SK-N-SH (cell line): Measurements from ENCODE around the gene SLC4A8. TPM values are rescaled to one million over a fixed set of nuclear protein-coding genes. Genes with fewer than 3 reads are reported as not detected.

ENCODE experiments used
- CTCF ChIA-PET: fragments of 300-600, 350-600 bp; formaldehyde crosslinking; extraction: SDS; loops from one replicate; lab custom pipeline; 2021; lab: Yijun Ruan, JAX
- POLR2A ChIA-PET: fragments of 350-600 bp; sonication (Branson Sonifier 250); formaldehyde crosslinking; extraction: SDS; loops from one replicate; lab custom pipeline; 2020; ENCODE audit warnings: antibody characterized with exemption, inconsistent platforms; lab: Yijun Ruan, JAX
- DNase-seq: peaks from one replicate; pipeline ENCODE4 v3.0.0; 2012
- H2AFZ ChIP-seq: fragments of 200-600 bp; sonication (generic); 2 replicates; pipeline ENCODE4 v1.8.1; 2016; ENCODE audit warnings: antibody characterized with exemption, mild to moderate bottlenecking, low read depth
- H3F3A ChIP-seq: fragments of 200-600 bp; sonication (generic); replicated peaks from 2 replicates; pipeline ENCODE3; 2016; ENCODE audit warnings: antibody characterized with exemption, mild to moderate bottlenecking; ENCODE audit not compliant: insufficient read depth
- H3K27ac ChIP-seq, 2 experiments: fragments of 200-500 bp in 1 of 2; fragments of 200-600 bp in 1 of 2; sonication (Bioruptor generic) in 1 of 2; sonication (generic), shearing (Covaris generic) in 1 of 2; 2 replicates each; pipeline versions ENCODE4 v1.5.1 to v1.6.1; 2014 to 2016; ENCODE audit warnings: low read depth in 2 of 2, inconsistent platforms in 1 of 2, low read length in 1 of 2, mild to moderate bottlenecking in 1 of 2, mixed read lengths in 1 of 2
- H3K27me3 ChIP-seq: fragments of 200-600 bp; sonication (generic), shearing (Covaris generic); 2 replicates; pipeline ENCODE4 v1.6.1; 2016; ENCODE audit warnings: mixed run types; ENCODE audit not compliant: insufficient read depth
- H3K36me3 ChIP-seq, 2 experiments: fragments of 200-500 bp in 1 of 2; fragments of 200-600 bp in 1 of 2; sonication (Bioruptor generic) in 1 of 2; sonication (generic) in 1 of 2; replicated peaks in 1 of 2; 2 replicates each; pipeline versions ENCODE3 to v1.5.1; 2014 to 2016; ENCODE audit warnings: low read length in 1 of 2, mild to moderate bottlenecking in 1 of 2; ENCODE audit not compliant: insufficient read depth in 2 of 2, control insufficient read depth in 1 of 2
- H3K4me1 ChIP-seq, 2 experiments: fragments of 200-500 bp in 1 of 2; fragments of 200-600 bp in 1 of 2; sonication (Bioruptor generic) in 1 of 2; sonication (generic), shearing (Covaris generic) in 1 of 2; 2 replicates each; pipeline versions ENCODE4 v1.5.1 to v1.6.1; 2014 to 2016; ENCODE audit warnings: low read depth in 1 of 2, low read length in 1 of 2, mixed run types in 1 of 2; ENCODE audit not compliant: insufficient read depth in 2 of 2, control insufficient read depth in 1 of 2
- H3K4me2 ChIP-seq: fragments of 200-600 bp; sonication (generic), shearing (Covaris generic); 2 replicates; pipeline ENCODE4 v1.6.1; 2017; ENCODE audit warnings: mixed run types
- H3K4me3 ChIP-seq, 2 experiments: fragments of 200-500 bp in 1 of 2; fragments of 200-600 bp in 1 of 2; sonication (Bioruptor generic) in 1 of 2; sonication (generic), shearing (Covaris generic) in 1 of 2; 2 replicates each; pipeline versions ENCODE4 v1.5.1 to v1.8.1; 2014 to 2016; ENCODE audit warnings: low read depth in 2 of 2, inconsistent platforms in 1 of 2, low read length in 1 of 2, mild to moderate bottlenecking in 1 of 2, mixed read lengths in 1 of 2, moderate library complexity in 1 of 2
- H3K79me2 ChIP-seq: fragments of 200-600 bp; sonication (generic); 2 replicates; pipeline ENCODE4 v1.8.1; 2017; ENCODE audit warnings: mild to moderate bottlenecking; ENCODE audit not compliant: insufficient read depth
- H3K9ac ChIP-seq: fragments of 200-600 bp; sonication (generic); 2 replicates; pipeline ENCODE4 v1.6.1; 2017; ENCODE audit warnings: mixed run types
- H3K9me2 ChIP-seq: fragments of 200-600 bp; sonication (generic); 2 replicates; pipeline ENCODE4 v1.6.1; 2017; ENCODE audit warnings: mixed run types
- H3K9me3 ChIP-seq: fragments of 200-600 bp; sonication (generic); 2 replicates; pipeline ENCODE4 v1.6.1; 2017; ENCODE audit warnings: mixed run types, mild to moderate bottlenecking, moderate library complexity
- H4K20me1 ChIP-seq: fragments of 200-600 bp; sonication (generic); 2 replicates; pipeline ENCODE4 v1.6.1; 2017; ENCODE audit warnings: mild to moderate bottlenecking, mixed run types; ENCODE audit not compliant: insufficient read depth
- EP300 ChIP-seq, 2 experiments: IDR thresholded peaks; 2 replicates each; pipeline versions ENCODE4 v1.4.0 to v1.6.1; 2012; ENCODE audit warnings: borderline replicate concordance in 1 of 2, low read depth in 1 of 2, low read length in 1 of 2
- FOXJ3 ChIP-seq: sonication (generic); formaldehyde crosslinking; IDR thresholded peaks from 2 replicates; pipeline ENCODE4 v1.5.1; 2020; ENCODE audit warnings: mild to moderate bottlenecking, missing genetic modification reagents
- GABPA ChIP-seq: IDR thresholded peaks from 2 replicates; pipeline ENCODE4 v1.4.0; 2012; ENCODE audit warnings: low read depth, mild to moderate bottlenecking
- GATA2 ChIP-seq: sonication (generic); formaldehyde crosslinking; IDR thresholded peaks from 2 replicates; pipeline ENCODE4 v1.5.0; 2020; ENCODE audit warnings: mild to moderate bottlenecking, missing genetic modification reagents
- MEF2A ChIP-seq: IDR thresholded peaks from 2 replicates; pipeline ENCODE4 v1.4.0; 2012; ENCODE audit warnings: low read depth, borderline replicate concordance
- NRF1 ChIP-seq: IDR thresholded peaks from 2 replicates; pipeline ENCODE4 v1.6.1; 2012; ENCODE audit warnings: low read depth, mild to moderate bottlenecking, low read length
- POLR2AphosphoS5 ChIP-seq: IDR thresholded peaks from 2 replicates; pipeline ENCODE4 v1.6.1; 2012; ENCODE audit warnings: low read depth, low read length
- TAF1 ChIP-seq: IDR thresholded peaks from 2 replicates; pipeline ENCODE4 v1.6.1; 2012; ENCODE audit warnings: low read depth, mild to moderate bottlenecking, low read length, moderate library complexity, borderline replicate concordance
- WGBS: methylation state at CpG from one replicate; pipeline ENCODE4 v1.1.6; 2017; ENCODE audit warnings: low lambda C conversion rate; 5-methylcytosine and 5-hydroxymethylcytosine counted together
- polyA plus RNA-seq, 3 experiments: library from polyadenylated mRNA; depleted of rRNA; stranded (reverse); fragments of >200 nt; gene quantifications; 2 replicates each; pipeline ENCODE4 v1.2.3, GENCODE V29; 2012

The SLC4A8 gene
- polyA plus RNA-seq, 1 of the 3 experiments (the other 2 are of a cell fraction): 5.2 TPM

DNA sequence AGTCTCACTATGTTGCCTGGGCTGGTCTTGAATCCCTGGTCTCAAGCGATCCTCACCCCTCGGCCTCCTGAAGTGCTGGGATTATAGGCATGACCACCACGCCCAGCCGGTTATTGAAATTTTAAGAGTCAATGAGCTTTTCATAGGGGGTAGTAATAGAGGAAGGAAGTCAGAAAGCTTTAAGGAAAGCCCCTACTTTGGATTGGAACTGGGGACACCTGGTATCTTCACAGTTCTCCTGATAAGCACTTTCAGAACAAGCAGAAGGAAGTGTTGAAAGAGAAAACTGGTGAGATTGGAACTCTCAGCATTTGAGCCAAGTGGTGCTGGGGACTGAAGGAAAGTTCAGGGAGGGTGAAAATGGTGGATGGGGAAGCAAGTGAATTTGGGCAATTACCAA is 5.1 kb downstream of the SLC4A8 start:
- WGBS: 98% methylated on average over 4 of the region's 4 CpGs
- Histone ChIP-seq H4K20me1 (no peaks in the 10 kb centered on the region), H3K9ac (no peak overlapping the region), H3F3A (no peaks in the 10 kb centered on the region), H3K36me3 (no peaks in the 10 kb centered on the region), H3K27me3 (no peaks in the 10 kb centered on the region), H3K4me1 (peaks cover 0 to 24% of the 10 kb centered on the region in 2 experiments; a peak in 2 of 4 replicates), H3K9me2 (no peaks in the 10 kb centered on the region), H3K4me3 (no peak overlapping the region), H3K9me3 (no peaks in the 10 kb centered on the region), H2AFZ (no peak overlapping the region), H3K79me2 (peaks cover 6% of the 10 kb centered on the region; the same call in 1 of the 2 replicates), H3K27ac (no peak overlapping the region), H3K4me2 (no peak overlapping the region)
- ChIA-PET CTCF (interaction anchor here (0.8 to 16.5 kb wide), 5 partner anchors 8 to 445 kb away, joined by 3 to 418 read pairs (median 3); no protein-coding TSS in a partner anchor), POLR2A (no interaction called here)
- DNase-seq: no peak
- TF ChIP-seq GABPA (no peak), POLR2AphosphoS5 (no peak), GATA2 (CRISPR knock-in tag) (no peak)

GRCh38 chr12:51430196-51430895 is 5.7 kb downstream of the SLC4A8 start:
- 65% methylated on average over 4 of the region's 4 CpGs for WGBS
- CTCF ChIA-PET: interaction anchor here (0.8 to 16.5 kb wide), 5 partner anchors 9 to 445 kb away, joined by 3 to 418 read pairs (median 3); no protein-coding TSS in a partner anchor

GRCh38 chr12:51432921-51433320 is 8.3 kb downstream of the SLC4A8 start:
- no peaks in the 10 kb centered on the region; the same call in 1 of the 2 replicates for H3K79me2 ChIP-seq
- no peaks in the 10 kb centered on the region for H4K20me1 ChIP-seq
- peaks cover 0 to 5% of the 10 kb centered on the region in 2 experiments; a peak in 1 of 4 replicates for H3K4me1 ChIP-seq
- TF ChIP-seq TAF1: no peak
- TF ChIP-seq MEF2A: no peak
- TF ChIP-seq NRF1: no peak
- H3K9me3 ChIP-seq: no peaks in the 10 kb centered on the region
- no peak overlapping the region for H3K4me2 ChIP-seq
- no peak overlapping the region for H3K9ac ChIP-seq
- WGBS: 85% methylated on average over 2 of the region's 2 CpGs
- H3F3A ChIP-seq: no peaks in the 10 kb centered on the region
- no peak for DNase-seq
- CTCF ChIA-PET: interaction anchor here (1.5 to 1.6 kb wide), 2 partner anchors 12 to 99 kb away, joined by 3 to 4 read pairs; no protein-coding TSS in a partner anchor
- no peaks in the 10 kb centered on the region for H3K9me2 ChIP-seq
- POLR2A ChIA-PET: no interaction called here
- H3K27me3 ChIP-seq: no peaks in the 10 kb centered on the region
- H3K4me3 ChIP-seq: no peak overlapping the region
- no peak overlapping the region for H3K27ac ChIP-seq
- no peaks in the 10 kb centered on the region for H3K36me3 ChIP-seq
- H2AFZ ChIP-seq: no peak overlapping the region

More at GRCh38 chr12:51430196-51430895, 5.7 kb downstream of the SLC4A8 start:
- H3K27ac ChIP-seq: no peak overlapping the region
- no peaks in the 10 kb centered on the region for H3K36me3 ChIP-seq
- H3K27me3 ChIP-seq: no peaks in the 10 kb centered on the region
- no peaks in the 10 kb centered on the region for H3K9me3 ChIP-seq
- DNase-seq: no peak
- TF ChIP-seq EP300 (IDR thresholded peaks at IDR 0.05; ENCODE audit: borderline replicate concordance in 1 of 2, low read depth in 1 of 2, low read length in 1 of 2) (no peak), FOXJ3 (CRISPR knock-in tag) (no peak)
- no peaks in the 10 kb centered on the region for H3K9me2 ChIP-seq
- no peak overlapping the region for H3K9ac ChIP-seq
- H3F3A ChIP-seq: no peaks in the 10 kb centered on the region
- H3K4me1 ChIP-seq: peaks cover 0 to 24% of the 10 kb centered on the region in 2 experiments; a peak in 2 of 4 replicates
- H3K4me3 ChIP-seq: no peak overlapping the region
- no peak overlapping the region for H2AFZ ChIP-seq
- no peaks in the 10 kb centered on the region for H4K20me1 ChIP-seq
- POLR2A ChIA-PET: no interaction called here
- no peak overlapping the region for H3K4me2 ChIP-seq
- peaks cover 6% of the 10 kb centered on the region; the same call in 1 of the 2 replicates for H3K79me2 ChIP-seq
